ENCODE data around the gene ENC1.

- TF ChIP-seq JUND (IDR thresholded peaks at IDR 0.05), result no peak
- TF ChIP-seq CTCF (IDR thresholded peaks at IDR 0.05), result no peak
- no peak for TF ChIP-seq EZH2phosphoT487 (IDR thresholded peaks at IDR 0.05; ENCODE audit: borderline replicate concordance, low read depth)
- no peak for TF ChIP-seq TCF12 (IDR thresholded peaks at IDR 0.05)
- no peak for TF ChIP-seq USF2 (IDR thresholded peaks at IDR 0.05; ENCODE audit: borderline replicate concordance, low read depth, low read length)
- TF ChIP-seq RCOR1 (IDR thresholded peaks at IDR 0.05; ENCODE audit: low read length), result no peak
- TF ChIP-seq POLR2AphosphoS5 (IDR thresholded peaks at IDR 0.05; ENCODE audit: low read depth, low read length), result no peak
- no peak for TF ChIP-seq MAX (IDR thresholded peaks at IDR 0.05; ENCODE audit: low read depth)
- TF ChIP-seq SMC3 (IDR thresholded peaks at IDR 0.05; ENCODE audit: low read depth, low read length), result no peak
- TF ChIP-seq EP300 (IDR thresholded peaks at IDR 0.05; ENCODE audit: borderline replicate concordance in 1 of 2, low read depth in 1 of 2, low read length in 1 of 2), result no peak
- no peak for TF ChIP-seq RAD21 (IDR thresholded peaks at IDR 0.05; ENCODE audit: low read length)
- no peak for TF ChIP-seq USF1 (IDR thresholded peaks at IDR 0.05; ENCODE audit: borderline replicate concordance, low read depth)
- TF ChIP-seq CHD2 (IDR thresholded peaks at IDR 0.05; ENCODE audit: low read length, partially characterized antibody), result no peak
These were observed 59.8 kb downstream of the ENC1 start for GRCh38 chr5:74580729-74581109.
